Activated naive CD4-positive, alpha-beta T cell (primary cell): Measurements from ENCODE around the gene RIN3.

Source experiments
- DNase-seq, 4 experiments: peaks; one replicate each; lab custom pipeline; 2025; lab: John Stamatoyannopoulos, UW

RIN3 gene

DNA sequence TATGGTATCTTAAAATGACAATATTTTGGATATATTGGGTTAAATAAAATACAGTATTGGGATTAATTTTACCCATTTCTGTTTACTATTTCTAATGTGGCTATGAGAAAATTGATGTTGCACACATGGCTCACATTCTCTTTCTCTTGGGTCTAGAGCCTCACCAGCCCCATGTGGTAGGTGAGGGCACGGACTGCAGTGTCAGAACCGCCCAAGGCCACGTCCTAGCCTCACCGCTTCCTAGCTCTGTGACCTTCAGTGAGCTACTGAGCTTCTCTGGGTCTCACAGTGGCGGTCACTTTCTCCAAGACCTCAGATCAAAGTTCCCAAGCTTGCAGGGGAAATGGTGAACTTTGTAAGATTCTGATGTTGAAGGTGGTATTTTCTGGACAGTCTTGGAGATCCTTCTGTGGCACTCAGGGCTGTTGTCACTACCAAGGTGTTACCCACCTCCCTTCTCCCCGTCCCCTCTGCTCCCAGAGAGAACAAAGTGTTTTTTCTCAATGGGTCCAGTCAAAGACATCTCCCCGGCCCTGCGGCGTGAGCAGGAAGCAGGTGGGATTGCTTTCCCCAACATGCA lies 87.6 kb downstream of the RIN3 start:
- DNase-seq: no peak

DNA sequence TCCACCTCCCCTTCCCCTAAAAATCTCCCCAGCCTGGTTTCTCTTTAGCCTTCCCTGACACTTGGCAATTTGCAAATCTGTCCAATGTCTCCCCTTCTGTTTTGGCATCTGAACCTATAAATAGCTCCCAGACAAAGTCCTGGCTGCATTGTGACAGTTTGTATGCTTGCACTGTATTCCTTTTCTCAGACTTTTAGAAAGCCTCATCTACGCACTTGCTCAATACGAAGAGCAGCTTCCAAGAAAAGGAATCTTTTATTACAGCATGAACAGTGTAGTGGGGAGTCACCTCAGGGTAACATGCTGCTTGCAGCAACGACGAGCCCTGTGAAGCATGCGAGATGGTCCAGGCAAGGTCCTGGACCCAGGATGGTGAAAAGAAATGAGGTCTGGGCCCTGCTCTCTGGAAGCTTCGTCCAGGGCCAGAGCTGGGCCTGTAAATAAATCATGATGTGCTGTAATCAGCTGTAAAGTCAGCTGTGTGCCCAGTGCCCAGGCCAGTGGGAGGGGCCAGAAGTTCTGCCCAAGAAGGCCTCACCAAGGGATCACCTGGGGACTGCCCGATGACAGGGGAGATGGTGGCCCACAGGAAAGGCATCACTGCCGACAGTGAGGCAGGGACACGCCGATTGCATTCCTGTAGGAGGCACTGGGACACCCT lies 88.3 kb downstream of the RIN3 start:
- DNase-seq: no peak

DNA sequence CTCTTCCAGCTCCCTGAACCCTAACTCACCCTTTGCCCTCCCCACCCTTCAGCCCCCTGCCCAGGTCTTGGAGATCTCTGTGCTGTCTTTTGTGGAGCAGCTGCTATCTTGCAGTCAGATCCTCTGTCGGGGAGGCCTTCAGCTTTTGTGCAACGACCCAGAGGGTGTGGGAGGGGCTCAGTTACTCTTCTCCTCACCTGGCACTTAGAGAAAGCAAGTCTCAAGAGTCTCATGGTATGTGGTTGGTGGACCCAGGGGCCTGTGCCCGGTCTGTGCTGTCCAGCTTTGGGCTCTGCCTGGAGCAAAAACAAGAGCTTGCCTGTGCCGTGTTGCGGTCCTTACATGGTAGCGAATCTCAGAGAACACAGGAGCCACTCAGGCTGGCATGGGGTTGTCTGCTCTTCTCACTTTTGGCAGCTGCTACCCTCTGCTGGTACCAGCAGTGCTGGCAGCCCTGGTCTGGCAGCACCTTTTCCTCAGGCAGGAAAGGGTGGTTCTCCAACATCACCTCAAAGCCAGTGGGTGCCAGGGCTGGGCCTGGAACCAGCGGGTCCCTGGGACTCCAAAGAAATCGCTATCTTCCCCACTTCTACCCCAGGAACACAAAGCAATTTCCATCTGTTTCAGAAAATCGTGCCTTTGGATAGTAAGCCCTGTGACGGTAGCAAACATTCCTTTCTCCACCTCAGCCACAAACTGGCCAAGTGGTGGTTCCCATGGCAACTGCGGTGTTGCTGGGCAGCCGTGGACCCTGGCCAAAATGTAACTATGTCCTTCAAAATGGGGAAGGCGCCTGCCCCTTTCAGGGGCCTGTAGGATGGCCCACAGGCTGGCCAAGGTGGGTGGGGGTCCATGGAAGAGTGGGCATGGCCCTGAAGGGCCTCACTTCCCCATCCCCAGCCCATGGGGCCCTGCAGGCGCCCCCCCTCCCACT lies 90.0 kb downstream of the RIN3 start:
- DNase-seq: peak in 2 of 4 experiments; percentile 53 to 60

DNA sequence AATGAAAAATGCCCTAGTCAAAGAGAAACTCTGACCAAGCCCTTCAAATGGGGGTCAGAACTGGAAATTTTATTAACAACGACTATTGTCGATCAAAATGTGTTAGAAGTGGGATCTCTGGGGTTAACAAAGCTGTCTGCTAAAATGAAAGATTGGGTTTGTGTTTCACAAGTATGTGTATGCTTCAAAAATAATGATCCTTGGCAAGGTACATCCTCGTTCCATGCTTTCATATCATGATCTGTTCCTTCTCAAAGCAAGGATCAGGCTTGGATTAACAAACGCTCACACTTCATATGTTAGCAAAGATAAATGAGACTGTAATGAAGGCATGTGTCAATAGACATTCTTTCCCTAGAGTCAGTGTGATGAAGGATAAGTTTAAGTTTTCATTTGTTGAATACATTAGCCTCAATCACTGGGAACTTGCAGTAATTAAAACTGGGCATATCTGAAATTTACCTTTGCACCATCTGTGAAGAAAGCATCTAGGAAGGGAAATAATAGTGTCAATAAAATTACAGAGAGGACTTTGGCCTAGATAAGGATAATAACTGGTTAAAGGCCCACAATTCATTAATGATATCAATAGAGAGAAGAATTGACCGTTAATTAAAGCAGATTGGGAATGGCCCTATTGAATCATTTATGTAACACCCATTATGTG lies 91.8 kb downstream of the RIN3 start:
- no peak for DNase-seq

DNA sequence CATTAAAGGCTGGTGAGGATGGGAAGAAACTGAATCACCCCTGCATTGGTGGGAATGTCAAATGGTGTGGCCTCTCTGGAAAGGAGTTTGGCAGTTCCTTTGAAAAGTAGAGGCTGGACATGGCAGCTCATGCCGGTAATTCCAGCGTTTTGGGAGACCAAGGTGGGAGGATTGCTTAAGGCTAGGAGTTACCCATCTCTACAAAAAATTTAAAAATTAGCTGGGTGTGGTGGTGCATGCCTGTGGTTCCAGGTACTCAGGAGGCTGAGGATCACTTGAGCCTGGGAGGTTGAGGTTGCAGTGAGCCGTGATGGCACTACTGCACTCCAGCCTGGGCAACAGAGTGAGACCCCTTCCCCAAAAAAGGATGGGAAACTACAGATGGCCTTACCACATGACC lies 93.7 kb downstream of the RIN3 start:
- no peak for DNase-seq

DNA sequence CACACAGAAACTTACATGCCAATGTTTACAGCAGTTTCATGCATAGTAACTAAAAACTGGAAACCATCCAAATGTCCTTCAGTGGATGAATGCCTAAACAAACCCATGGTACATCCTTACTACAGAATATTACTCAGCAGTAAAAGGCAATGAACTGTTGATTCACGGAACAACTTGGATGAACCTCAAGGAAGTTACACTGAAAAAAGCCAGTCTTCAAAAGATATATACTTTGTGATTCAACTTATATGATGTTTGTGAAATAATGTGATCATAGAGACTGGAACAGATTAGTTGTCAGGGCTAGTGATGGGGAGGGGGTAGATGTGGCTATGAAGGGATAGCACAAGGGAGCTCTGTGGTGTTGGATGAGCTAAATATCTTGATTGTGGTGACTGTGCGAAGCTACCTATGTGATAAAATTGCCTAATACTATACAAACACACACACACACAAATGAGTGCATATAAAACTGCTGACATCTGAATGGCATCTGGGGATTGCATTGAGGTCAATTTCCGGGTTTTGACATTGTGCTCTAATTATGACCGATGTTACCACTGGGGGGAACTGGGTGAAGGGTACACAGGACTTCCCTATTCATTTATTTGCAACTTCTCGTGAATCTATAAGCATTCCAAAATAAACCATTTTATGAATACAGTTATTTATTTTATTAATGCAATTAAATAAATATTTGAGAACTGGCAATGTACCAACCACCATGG lies 94.3 kb downstream of the RIN3 start:
- DNase-seq: no peak

DNA sequence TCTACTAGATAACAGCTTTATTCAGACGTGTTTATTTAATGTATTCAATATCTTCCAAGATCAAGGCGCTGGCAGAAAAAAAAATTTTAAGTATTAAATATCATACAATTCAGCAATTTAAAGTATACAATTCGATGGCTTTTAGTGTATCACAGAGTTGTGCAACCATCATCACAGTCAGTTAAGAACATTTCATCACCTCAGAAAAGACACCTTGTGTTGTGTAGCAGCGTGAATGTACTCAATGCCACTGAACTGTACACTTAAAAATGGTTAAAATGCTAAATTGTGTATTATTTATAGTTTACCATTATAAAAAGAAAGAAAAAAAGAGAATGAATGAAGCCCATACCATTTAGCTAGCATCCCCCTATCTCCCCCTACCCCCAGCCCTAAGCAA lies 96.4 kb downstream of the RIN3 start:
- DNase-seq: no peak

DNA sequence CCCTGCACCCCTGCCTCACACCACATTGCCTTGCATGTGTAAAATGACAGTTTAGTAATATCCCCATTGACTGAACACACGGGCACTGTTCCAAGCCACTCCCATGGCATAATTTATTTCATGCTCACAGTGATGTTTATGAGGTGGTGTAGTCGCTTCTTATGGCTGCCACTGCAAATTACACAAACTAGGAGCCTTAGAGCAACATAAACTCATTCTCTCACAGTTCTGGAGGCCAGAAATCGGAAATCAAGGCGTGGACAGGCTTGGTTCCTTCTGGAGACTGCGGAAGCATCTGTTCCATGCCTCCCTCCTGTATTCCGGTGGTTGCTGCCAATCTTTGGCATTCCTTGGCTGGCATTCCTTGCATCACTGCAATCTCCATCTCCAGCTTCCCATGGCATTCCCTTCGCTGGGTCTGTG lies 97.3 kb downstream of the RIN3 start:
- no peak for DNase-seq

DNA sequence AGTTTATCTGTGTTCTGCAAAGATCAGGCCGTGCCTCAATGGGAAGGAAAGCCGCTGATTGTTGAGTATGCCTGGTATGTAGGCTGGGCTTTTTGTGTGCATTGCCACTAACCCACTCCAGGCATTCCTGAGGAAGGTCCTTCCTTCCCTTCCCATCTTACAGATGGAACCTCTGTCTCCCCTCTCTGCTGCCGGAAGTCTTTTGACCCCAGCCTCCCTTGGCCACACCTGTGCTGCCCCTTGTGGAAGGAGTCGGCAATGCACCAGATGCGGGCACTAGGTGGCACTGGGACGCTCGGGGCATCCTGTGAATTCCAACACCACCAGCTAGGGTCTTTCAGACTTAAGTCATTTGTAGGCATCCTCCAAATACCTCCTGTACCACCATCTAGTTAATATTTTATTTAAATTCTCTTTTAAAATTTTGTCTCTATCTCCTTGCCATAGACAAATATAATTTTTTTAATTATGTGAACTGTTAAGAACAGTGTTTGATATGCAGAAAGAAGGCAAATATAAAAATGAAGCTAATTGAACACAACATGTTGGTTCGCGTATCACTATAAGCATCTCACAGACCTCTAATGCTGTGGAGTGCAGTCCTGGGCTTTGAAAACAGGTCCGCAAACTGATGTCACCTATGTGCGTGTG lies 99.6 kb downstream of the RIN3 start:
- DNase-seq: peak; percentile 37 to 67 (median 52)

DNA sequence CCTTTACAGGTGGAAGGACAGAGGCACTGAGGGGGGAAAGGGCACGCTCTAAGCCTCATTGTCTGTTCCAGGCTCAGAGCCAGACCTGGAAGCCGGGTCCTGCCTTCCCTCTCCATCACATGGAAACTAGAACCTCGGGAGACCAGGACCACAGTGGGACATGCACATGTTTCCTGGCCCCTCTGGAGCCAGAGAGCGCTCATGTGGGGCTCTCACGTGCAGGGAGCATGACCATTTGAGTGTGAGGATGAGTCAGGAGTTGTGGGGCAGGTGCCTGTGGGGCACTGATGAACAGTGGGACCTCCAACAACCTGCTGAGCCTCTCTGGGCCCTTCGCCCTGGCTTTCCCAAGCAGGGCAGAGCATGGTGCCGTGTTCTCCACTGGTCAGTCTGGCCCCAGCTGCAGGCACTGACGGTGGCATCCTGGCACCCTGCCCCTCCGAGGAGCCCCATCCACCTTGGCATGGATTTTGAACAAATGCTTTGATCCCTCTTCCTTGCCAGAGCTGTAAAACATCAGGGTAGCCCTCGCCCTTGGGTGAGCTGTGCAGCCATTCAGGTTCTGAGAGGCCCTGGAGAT lies 100.2 kb downstream of the RIN3 start:
- no peak for DNase-seq

DNA sequence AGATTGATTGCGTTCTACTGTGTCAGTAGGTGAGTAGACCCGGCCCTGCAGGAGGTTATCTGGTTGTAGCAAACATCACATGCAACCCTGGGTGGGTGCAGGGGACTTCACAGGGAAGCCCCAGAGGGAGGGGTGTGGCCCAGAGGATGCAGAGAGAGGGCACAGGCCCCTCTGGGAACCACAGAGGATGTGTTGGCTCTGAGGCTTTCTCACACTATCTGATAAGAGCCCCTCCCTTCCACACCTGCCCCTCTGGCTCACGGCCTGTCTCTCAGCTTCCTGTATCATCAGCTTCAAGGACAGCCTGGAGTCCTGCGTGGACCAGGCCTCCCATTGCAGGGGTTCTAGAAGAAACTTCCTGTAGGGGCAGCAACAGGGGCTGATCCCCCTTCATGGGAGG lies 101.9 kb downstream of the RIN3 start:
- peak in 3 of 4 experiments; percentile 6 to 59 (median 24) for DNase-seq

DNA sequence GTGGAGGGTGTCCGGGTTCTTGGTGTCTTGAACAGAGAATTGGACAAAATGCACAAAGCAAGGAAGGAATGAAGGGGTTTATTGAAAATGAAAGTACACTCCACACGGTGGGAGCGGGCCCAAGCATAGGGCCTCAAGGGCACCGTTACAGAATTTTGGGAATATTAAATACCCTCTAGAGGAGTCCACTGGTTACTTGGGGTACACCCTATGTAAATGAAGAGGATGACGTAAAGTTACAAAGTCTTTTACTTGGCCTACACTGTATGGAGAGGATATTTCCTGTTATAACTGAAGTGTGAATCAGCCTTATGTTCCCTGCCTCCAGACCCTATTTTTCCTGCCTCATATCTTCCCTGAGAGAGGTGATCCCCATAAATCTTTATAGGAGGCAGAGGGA lies 102.6 kb downstream of the RIN3 start:
- DNase-seq: no peak

DNA sequence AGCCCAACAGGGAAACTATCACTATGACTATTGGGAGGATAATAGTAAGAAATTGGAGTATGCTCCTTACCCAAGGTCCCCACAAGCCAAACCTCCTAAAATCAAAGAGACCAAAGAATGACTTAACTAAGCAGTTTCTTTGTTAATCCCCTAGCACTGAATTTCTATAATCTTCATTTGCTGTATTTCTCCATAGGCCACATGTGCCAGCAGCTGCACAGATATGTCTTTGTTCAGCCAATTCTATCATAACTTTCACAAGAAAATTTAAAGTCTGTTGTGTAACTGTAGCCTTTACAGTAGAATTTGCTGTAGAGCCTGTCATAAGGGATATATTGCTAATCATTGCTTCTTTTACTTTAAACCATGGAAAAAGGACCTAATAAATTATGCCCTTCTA lies 104.0 kb downstream of the RIN3 start:
- DNase-seq: no peak

DNA sequence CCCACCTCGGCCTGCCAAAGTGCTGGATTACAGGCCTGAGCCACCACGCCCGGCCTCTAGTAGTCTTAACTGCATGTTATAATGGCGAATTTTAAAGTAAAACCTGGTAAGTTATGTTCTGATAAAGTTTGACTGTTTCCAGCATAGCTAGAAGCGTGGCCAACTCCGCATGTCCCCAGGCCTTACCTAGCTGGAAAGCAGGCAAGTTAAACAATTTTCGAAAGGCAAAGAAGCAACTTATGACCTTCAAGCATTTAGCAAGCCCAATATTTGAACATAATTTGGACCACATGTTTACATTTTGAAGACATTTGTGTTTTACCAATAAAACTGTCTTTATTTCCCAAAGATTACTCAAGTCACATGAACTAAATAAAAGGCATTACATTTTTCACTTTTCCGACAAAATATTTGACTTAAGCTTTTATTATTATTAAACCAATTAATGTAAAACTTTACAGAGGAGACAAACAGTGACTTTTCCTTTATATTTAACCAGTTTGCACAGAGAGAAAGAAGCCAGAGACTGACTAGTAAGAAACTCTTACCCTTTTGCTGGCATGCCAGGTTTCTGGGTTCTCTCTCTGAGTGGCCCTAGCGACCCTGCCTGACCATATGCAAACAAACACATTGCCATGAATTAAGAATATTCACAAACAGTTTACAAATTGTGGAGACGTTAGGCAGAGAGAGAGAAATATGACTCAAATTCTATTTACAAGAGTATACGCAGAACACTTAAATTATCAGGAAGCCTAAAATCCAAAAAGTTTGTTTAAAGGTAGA lies 106.3 kb downstream of the RIN3 start:
- DNase-seq: no peak

DNA sequence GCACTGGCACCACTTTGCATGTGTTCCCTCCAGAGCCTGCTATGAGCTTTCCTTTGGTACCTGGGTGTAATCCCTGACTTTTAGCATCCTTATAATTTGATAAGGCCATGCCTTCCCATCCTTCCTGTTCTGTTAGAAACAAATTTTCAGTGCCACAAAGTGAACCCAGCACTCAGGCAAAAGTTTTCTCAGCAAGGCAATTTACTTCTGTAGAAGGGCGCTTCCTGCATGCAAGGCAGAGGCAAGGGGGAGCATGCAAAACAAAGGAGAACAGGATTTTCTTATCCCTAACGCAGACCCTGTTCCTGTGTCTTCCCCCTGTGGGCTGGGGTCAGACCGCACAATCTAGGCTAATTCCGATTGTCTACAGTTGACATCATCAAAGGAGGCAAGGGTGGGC lies 108.7 kb downstream of the RIN3 start:
- no peak for DNase-seq

DNA sequence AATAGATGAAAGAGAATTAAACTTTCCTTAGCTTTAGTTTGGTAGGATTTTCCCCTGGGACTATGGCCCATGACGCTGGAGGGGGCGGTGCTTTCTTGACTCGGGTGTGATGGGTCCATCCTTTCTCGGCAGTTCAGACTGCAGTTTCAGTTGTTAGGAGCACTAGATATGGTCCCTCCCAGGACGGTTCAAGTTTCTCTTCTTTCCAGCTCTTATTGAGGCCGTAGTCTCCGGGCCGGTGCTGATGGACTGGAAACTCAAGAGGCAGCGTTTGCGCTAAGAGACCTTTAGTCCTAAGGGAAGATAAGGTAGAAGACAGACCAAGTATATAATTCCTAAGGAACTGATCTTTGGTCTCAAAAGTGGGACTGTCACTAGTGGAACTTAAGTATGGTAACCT lies 111.2 kb downstream of the RIN3 start:
- DNase-seq: no peak

DNA sequence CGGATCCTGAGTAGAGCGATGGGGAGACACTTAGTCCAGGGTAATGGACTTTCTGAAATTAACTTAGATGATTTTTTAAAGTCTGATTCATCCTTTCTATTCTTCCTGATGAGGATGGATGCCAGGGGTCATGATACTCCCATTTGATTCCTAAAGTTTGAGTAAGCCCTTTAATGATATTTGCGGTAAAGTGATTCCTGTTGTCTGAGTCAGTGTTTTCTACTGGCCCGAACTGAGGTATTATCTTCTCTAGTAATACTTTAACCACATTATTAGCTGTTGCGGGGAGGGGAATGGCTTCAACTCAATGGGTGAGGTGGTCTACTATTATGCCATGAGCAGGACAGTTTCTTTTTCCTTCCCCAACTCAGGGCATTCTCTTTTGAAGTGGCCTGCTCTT lies 111.6 kb downstream of the RIN3 start:
- no peak for DNase-seq

DNA sequence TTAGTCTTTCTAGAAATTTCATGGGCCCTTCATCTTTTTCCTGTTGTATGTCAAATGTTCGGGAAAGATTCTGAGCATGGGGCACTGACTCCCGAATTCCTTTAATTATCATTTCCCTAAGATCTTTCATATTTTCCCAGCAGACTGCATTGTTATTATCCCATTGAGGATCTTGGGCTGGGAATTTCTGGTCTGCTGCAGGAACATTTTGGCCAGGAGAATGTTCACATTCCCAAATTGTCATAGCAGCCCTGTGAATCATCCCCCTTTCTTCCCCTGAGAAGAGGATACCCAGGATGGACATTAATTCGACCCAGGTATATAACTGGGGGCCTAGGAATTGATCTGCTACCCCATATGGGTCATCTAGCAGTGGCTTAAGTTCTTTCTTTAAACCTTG lies 112.5 kb downstream of the RIN3 start:
- DNase-seq: no peak

DNA sequence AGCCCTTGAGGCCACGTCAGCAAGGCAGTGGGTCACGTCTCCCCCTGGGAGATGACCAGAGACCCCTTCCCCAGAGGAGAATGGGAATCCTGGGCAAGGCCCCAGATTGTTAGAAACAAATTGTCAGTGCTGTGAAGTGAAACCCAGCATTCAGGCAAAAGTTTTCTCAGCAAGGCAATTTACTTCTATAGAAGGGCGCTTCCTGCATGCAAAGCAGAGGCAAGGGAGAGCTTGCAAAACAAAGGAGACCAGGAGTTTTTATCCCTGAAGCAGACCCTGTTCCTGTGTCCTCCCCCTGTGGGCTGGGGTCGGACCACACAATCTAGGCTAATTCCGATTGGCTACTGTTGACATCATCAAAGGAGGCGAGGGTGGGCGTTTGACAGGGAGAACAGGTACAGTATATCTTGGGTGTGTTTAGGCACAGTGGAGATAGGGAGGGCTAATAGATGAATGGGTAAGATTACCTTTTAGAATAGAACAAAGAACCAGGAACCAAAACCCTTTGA lies 114.2 kb downstream of the RIN3 start:
- no peak for DNase-seq

DNA sequence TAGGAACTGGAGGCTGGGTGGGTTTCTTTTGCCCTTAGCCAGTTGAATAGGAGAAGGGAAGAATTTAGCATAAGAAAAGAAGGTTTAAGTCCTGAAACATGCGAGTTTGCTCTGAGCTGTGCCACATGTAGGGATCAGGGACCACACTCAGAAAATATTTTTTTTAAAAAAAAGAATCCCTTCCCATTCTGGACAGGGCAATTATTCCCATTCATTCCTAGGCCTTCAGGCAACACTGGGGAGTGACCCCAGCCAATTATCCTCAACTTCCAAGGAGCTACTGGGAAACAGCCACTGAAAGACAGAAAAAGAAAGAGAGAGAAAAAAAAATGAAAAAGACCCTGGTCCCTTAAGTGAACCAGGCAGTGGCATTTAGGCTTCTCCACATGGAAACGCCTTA lies 115.1 kb downstream of the RIN3 start:
- no peak for DNase-seq
